ENCODE data around the gene ABCG1.

GRCh38 chr21:42306366-42307035 is 87.6 kb downstream of the ABCG1 start:
- TF ChIP-seq, protein P1, sequence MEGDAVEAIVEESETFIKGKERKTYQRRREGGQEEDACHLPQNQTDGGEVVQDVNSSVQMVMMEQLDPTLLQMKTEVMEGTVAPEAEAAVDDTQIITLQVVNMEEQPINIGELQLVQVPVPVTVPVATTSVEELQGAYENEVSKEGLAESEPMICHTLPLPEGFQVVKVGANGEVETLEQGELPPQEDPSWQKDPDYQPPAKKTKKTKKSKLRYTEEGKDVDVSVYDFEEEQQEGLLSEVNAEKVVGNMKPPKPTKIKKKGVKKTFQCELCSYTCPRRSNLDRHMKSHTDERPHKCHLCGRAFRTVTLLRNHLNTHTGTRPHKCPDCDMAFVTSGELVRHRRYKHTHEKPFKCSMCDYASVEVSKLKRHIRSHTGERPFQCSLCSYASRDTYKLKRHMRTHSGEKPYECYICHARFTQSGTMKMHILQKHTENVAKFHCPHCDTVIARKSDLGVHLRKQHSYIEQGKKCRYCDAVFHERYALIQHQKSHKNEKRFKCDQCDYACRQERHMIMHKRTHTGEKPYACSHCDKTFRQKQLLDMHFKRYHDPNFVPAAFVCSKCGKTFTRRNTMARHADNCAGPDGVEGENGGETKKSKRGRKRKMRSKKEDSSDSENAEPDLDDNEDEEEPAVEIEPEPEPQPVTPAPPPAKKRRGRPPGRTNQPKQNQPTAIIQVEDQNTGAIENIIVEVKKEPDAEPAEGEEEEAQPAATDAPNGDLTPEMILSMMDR (IDR thresholded peaks at IDR 0.05; ENCODE audit: poor library complexity, severe bottlenecking), result no peak
- TF ChIP-seq POLR2AphosphoS5 (IDR thresholded peaks at IDR 0.05), result no peak
- no peak for TF ChIP-seq EP300 (conservative IDR thresholded peaks at IDR 0.05; ENCODE audit: poor library complexity, severe bottlenecking)
- TF ChIP-seq MXI1 (conservative IDR thresholded peaks at IDR 0.05; ENCODE audit: poor library complexity, severe bottlenecking), result no peak
- TF ChIP-seq EZH2 (IDR thresholded peaks at IDR 0.05; ENCODE audit: borderline replicate concordance, insufficient read depth, low read length, poor library complexity, severe bottlenecking), result no peak
- TF ChIP-seq, protein P2, sequence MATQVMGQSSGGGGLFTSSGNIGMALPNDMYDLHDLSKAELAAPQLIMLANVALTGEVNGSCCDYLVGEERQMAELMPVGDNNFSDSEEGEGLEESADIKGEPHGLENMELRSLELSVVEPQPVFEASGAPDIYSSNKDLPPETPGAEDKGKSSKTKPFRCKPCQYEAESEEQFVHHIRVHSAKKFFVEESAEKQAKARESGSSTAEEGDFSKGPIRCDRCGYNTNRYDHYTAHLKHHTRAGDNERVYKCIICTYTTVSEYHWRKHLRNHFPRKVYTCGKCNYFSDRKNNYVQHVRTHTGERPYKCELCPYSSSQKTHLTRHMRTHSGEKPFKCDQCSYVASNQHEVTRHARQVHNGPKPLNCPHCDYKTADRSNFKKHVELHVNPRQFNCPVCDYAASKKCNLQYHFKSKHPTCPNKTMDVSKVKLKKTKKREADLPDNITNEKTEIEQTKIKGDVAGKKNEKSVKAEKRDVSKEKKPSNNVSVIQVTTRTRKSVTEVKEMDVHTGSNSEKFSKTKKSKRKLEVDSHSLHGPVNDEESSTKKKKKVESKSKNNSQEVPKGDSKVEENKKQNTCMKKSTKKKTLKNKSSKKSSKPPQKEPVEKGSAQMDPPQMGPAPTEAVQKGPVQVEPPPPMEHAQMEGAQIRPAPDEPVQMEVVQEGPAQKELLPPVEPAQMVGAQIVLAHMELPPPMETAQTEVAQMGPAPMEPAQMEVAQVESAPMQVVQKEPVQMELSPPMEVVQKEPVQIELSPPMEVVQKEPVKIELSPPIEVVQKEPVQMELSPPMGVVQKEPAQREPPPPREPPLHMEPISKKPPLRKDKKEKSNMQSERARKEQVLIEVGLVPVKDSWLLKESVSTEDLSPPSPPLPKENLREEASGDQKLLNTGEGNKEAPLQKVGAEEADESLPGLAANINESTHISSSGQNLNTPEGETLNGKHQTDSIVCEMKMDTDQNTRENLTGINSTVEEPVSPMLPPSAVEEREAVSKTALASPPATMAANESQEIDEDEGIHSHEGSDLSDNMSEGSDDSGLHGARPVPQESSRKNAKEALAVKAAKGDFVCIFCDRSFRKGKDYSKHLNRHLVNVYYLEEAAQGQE (IDR thresholded peaks at IDR 0.05; ENCODE audit: borderline replicate concordance), result no peak
- no peak for TF ChIP-seq RAD21 (conservative IDR thresholded peaks at IDR 0.05)
- no peak for TF ChIP-seq TAF1 (IDR thresholded peaks at IDR 0.05; ENCODE audit: low read depth)
